Measurements from ENCODE around the gene NFIX.

NFIX gene

DNA sequence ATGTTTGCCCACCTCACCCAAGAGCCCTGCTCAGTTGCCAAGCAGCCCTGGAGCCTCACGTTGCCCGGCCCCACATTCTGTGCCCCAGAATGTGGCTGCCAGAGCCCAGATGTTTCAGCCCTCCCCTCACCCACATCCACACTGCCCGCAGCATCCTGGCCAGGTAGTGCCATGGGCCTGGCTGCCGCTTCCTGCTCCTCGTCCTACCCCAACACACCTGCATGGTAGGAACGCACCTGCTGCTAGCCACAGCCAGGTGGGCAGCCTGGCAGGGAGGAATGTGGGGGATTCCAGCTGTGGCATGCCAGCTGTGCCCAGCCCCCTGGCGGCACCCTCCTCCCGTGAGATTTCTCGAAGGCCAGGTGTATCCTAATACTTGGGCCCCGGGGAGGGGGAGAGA, 7.5 kb upstream of the NFIX start:
- no peak for DNase-seq (ENCODE audit: low read depth in 2 of 2)

DNA sequence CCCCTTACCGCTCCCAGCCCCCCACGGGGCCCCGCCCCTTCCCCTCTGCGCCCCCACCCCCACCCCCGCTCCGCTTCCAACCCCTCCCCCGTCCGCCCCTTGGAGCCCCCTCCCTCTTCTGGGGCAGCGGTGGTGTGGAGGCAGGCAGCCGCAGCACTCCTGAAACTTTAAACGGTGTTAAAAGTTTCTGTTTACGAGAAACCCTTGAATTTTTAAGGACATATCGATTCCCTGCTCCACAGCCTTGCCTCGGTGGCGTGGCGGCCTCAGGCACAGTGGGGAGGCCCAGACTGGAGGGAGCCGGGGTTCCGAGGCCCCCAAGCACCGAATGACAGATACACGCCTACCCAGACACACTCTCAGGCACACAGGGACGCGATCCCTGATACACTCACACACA, 4.8 kb upstream of the NFIX start:
- DNase-seq (ENCODE audit: low read depth in 2 of 2), result no peak

GRCh38 chr19:12990853-12991252, 4.4 kb upstream of the NFIX start:
- DNase-seq (ENCODE audit: low read depth in 2 of 2), result no peak

DNA sequence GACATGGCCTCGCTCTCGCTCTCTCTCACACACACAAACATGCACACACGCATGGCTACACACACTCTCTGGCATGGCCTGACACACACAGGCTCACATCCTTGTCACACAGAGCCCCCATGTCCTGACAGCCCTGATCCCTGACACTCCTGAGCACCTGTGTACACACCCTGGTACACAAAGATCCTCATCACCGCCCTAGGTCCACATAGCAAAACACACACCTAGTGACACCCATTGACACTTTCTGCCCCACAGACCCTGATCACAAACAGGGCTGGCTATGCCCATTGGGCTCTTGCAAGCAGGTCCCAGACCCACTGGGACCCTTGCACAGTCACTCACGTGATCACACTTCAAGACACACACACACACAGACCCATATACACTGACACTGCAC, 4.0 kb upstream of the NFIX start:
- no peak for DNase-seq (ENCODE audit: low read depth in 2 of 2)

DNA sequence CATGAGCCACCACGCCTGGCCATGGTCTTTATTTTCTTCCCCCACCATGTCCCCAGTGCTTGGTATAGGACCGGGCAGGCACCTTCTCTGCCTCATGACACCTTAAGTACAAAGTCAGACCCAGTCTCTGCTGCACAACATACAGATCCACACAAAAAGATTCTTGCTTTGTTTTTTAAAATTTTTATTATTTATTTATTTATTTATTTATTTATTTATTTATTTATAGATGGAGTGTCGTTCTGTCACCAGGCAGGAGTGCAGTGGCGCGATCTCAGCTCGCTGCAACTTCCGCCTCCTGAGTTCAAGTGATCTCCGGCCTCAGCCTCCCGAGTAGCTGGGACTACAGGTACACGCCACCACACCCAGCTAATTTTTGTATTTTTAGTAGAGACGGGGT, 2.5 kb upstream of the NFIX start:
- no peak for DNase-seq (ENCODE audit: low read depth in 2 of 2)

GRCh38 chr19:12993562-12993961, 1.7 kb upstream of the NFIX start:
- DNase-seq (ENCODE audit: low read depth in 2 of 2), result no peak

DNA sequence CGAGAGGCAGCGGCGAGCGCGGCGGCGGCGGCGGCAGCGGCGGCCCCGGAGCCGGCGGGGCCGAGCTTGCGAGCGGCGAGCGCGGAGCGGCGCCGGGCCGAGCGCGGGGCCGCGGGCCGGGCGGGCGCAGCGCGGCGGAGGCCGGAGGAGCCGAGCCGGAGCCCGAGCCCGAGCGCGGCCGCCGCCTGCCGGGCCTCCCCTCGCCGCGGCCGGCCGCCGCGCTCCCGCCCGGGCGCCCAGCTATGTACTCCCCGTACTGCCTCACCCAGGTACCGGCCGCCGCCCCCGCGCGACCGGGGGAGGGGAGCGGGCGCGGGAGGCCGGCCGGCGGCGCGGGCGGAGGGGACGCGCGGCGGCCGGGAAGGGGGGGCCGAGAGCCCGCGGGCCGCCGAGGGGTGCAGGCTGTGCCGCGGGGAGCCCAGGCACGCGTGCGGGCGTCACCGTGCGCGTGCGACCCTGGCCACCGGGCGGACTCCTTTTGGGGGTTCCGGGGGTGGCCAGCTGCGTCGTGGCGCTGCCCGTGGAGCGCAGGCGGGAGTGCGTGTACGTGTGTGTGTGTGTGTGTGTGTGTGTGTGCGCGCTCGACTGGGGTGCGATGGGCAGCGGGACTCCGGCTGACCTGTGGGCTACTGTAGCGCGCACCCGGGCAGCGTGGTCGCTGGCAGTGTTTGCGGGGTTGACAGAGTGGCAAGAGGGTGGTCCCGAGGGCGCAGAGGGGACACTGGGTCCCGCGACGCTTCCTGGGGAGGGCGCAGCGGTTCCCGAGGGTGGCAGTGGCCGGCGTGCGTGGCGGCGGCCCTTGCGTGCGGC, 526 bp downstream of the NFIX start:
- DNase-seq (ENCODE audit: low read depth in 2 of 2), result no peak

DNA sequence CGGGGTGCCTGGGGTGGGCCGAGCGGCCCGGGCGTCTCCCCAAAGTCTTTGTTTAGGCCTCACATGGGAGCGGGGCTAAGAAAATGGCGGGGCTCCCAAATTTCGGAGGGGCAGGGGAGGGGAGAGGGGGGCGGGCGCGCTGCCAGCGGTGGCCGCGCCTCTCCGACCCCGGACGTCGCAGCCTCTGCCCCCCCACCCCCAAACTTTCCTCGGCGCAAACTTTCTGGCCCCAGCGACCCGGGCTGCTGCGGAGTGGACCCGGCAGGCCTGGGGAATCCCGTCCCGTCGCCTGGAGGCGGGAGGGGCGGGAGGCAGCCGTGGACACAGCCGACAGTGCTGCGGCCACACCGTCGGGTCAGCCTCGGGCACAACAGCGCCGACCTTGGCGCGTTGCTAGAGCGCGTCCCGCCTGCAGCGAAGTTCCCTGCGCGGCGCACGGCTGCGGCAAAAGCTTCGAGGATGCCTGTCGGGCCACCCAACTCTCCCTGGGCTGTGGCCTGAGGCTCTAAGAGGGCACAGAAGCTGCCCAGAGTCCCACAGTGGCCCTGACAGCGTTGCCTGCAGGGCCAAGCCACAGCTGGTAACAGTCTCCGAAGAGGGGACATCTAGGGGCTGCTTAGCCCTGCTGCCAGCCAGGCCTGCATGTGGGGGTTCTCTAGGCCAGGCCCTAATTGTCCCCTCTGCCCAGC, 1.3 kb downstream of the NFIX start:
- no peak for DNase-seq (ENCODE audit: low read depth in 2 of 2)

DNA sequence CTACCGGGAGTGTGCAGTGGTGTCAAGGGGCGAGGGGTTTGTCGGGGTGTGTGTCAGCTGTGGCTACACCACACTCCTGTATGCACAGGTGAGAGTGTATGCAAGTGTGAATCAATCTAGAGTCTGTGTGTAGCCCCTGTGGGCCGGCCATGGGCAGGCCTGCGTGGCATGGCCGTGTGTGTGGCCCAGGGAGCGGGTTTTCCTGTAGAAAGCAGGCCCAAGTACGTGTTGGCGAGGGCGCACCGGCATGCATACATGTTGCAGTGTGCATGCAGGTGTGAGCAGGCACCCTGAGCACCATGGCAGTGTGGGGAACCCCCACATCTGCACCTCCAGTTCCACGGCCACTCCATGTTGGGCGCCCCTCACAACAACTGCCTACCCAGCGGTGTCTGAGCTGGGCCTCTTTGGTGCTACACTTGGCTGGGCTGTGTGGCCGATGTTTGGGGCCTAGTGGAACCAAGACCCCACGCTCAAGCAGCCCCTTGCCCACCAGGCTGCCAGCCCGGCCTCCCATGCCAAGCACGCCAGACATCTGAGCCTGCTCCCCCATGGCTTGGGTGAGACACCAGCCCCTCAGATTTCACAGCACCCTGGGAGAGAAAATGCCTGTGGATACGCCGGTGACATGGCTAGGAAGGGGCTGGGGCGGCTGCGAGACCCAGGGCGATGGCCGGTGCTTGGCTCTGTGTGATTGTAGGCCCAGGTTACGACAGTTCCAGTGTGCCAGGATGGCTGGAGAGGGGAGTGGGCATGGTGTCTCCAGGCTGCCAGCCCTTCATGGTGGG, 2.1 kb downstream of the NFIX start:
- DNase-seq (ENCODE audit: low read depth in 2 of 2), result no peak

DNA sequence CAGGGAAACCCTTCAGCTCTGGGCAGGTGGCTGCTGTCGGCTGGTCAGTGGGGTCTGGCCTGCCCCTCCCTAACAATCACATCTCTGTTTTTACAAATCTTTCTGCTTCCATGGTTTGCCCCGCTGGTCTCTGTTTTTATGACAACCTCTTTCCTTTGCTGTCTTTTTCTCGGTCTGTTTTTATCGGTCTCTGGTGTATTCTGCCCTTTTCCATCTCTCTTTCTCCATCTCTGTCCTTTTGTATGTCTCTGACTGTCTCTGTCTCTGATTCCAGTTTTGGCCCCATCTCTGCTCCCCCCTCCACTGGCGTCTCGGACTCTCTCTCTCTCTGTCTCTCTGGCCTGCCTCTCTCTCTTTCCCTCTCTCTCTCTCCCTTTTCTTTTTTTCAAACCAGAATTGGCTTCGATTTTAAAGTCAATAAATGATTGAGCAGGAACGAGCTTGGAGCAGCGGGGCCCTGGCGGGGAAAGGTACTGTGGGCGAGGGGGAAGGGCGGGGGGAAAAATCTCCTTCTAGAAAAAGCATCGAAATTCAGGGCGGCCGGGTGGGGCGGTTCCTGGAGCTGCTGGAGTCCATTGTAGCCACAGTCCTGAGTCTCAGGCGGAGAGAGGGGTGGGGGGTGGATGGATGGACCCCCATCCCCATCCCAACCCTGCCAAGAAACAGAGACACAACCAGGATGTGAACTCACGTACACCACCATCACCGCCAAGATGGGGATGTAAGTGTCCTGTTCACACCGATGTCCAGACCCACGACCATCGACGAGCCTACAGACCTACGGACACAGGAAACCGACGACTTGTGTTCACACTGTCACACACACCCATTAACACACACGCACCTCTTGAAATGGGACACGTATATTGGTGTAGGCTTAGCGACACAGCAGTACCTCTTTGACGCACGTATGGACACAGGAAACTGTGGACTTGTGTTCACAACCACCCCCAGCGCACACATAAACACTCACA, 3.0 kb downstream of the NFIX start:
- no peak for DNase-seq (ENCODE audit: low read depth in 2 of 2)

GRCh38 chr19:13001166-13001501, 5.9 kb downstream of the NFIX start:
- DNase-seq (ENCODE audit: low read depth in 2 of 2), result no peak

DNA sequence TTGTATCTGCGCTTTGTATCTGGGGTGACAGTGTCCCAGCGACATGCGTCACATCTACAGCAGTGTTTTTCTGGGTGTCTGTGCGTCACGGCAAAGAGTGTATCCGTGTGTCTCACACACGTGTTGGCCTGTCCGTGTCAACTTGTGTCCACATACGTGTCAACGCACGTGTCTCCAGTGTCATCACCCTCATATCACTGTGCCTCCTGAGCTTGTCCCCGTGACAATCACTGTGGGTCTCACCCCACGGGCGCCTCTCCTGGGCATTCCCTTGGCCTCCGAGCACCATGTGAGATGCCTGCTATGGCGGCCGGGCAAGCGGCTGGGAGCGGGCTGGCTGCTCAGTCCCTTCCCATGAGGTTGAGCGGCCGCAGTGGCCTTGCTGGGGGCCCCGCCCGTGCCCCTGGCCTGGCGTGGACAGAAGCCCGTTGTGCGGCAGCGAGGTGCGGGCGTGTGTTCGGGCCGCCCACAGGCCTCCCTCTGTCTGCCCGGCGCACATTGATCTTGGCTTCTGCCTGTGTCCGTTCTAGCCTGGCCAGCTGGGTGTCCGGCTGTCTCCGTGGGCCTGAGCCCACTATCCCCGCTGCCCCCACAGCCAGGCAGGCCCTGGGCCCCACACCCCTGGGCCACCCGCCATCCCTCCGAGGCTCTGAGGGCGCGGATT, 6.4 kb downstream of the NFIX start:
- no peak for DNase-seq (ENCODE audit: low read depth in 2 of 2)

DNA sequence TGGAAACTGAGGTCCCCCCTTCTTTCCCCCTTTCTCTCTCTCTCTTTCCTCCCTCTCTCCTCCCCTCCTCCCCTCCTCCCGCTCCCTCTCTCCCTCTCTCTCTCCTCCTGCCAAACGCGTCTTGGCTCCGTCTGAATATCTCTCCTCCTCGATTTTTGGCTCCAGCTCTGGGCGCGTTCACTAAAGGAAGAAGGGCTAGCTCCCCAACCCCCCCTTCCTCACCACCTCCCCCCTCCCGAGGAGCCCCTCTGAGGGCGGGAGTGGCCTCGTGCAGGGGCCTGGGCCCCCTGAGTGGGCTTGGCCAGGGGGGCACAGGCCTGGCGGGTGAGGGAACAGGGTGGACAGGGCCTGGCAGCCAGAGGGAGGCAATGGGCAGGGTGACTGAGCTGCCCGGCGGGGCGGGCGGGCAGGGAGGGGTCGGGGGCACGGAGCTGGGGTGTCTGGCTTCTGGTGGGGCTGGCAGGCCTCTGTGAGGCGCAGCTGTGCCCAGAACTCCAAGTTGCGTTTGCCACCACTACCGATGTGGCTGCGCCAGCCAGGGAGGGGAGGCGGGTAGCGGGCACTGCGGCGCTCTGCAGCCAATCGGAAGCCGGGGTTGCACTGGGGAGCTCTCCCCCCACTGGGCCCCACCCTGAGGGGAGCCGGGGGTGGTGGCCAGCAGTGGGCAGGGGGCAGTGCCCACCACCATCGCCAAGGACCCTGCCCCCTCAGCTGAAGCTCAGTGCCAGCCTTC, 7.1 kb downstream of the NFIX start:
- no peak for DNase-seq (ENCODE audit: low read depth in 2 of 2)

- DNase-seq (ENCODE audit: low read depth in 2 of 2), result no peak
These were observed 7.8 kb downstream of the NFIX start for GRCh38 chr19:13003081-13003480.

GRCh38 chr19:13004273-13004672, 9.0 kb downstream of the NFIX start:
- no peak for DNase-seq (ENCODE audit: low read depth in 2 of 2)

GRCh38 chr19:13005253-13005652, 10.0 kb downstream of the NFIX start:
- DNase-seq (ENCODE audit: low read depth in 2 of 2), result no peak

- DNase-seq (ENCODE audit: low read depth in 2 of 2), result no peak
These were observed 10.6 kb downstream of the NFIX start for GRCh38 chr19:13005861-13006370.

DNA sequence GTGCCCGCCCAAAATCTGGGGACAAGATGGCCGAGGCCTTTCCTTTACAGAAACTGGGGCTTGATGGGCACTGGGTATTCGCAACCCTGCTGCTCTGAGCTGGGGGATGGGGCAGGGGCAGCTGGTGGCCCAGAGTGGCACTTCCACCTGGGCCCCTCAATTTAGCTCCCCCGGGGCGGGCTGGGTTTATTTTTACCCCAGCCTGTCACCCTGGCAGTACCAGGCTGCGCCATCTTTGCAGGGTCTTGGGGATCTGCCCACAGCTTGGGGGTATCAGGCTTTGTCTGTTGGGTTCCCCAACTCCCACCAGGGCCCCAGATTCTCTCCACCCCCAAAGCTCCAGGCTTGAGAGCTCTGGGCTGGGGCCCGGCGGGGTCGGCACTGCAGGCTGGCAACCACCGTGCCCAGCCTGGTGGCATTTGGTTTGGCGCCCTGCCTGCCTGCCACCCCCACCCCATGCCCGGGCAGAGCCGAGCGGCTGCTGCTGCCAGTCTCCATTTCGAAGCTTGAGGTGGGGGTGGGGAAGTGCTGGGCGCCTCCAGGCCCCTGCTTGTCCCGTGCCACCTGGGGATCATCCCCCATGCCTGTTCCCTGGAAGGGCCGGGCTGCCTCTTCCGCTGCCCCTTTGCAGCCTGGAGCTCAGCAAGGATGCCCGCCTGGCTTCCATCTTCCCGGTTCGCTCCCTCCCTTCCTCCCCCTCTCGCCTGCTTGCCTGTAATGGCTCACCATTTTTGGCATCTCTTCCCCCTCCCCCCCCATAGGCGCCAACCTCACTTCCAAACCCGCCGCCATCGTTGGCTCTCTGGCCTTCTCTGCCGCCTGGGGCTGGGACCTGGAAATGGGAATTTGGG, 11.4 kb downstream of the NFIX start:
- DNase-seq (ENCODE audit: low read depth in 2 of 2), result no peak

Measured in stimulated activated CD8-positive, alpha-beta memory T cell treated with anti-CD3 and anti-CD28 coated beads, Interleukin-2, amount 100 ng/mL, for 1 hour (primary cell).